MM.1S (cell line): Measurements from ENCODE around the gene NUBP1.
A peak's percentile ranks its signal among the peaks of the same experiment; 100 is the strongest.

Experiments
- DNase-seq: peaks from one replicate; pipeline ENCODE4 v3.0.0-alpha.2; 2015
- H2AFZ ChIP-seq: fragments of 300-600 bp; sonication (generic); 2 replicates; pipeline ENCODE4 v1.6.0; 2016; ENCODE audit warnings: antibody characterized with exemption, low read length
- H3F3A ChIP-seq: fragments of 300-600 bp; sonication (generic); 2 replicates; pipeline ENCODE4 v1.6.1; 2016; ENCODE audit warnings: mild to moderate bottlenecking, antibody characterized with exemption, low read length, moderate library complexity, mixed read lengths; ENCODE audit not compliant: insufficient read depth
- H3K27ac ChIP-seq: fragments of 300-600 bp; sonication (generic); 2 replicates; pipeline ENCODE4 v1.5.1; 2016; ENCODE audit warnings: mild to moderate bottlenecking, low read length
- H3K27me3 ChIP-seq: fragments of 300-600 bp; sonication (generic); replicated peaks from 2 replicates; pipeline ENCODE4 v1.6.0; 2016; ENCODE audit warnings: low read length; ENCODE audit not compliant: insufficient read depth
- H3K36me3 ChIP-seq: fragments of 300-600 bp; sonication (generic); replicated peaks from 2 replicates; pipeline ENCODE4 v1.6.1; 2016; ENCODE audit warnings: mild to moderate bottlenecking, low read length, mixed read lengths; ENCODE audit not compliant: insufficient read depth
- H3K4me1 ChIP-seq: fragments of 300-600 bp; sonication (generic); 2 replicates; pipeline ENCODE4 v1.6.1; 2016; ENCODE audit warnings: low read length, mixed read lengths
- H3K4me2 ChIP-seq: fragments of 300-600 bp; sonication (generic); 2 replicates; pipeline ENCODE4 v1.6.0; 2016; ENCODE audit warnings: low read depth, low read length
- H3K4me3 ChIP-seq: fragments of 300-600 bp; sonication (generic); 2 replicates; pipeline ENCODE4 v1.5.1; 2016; ENCODE audit warnings: low read length, mixed read lengths
- H3K79me2 ChIP-seq: fragments of 300-600 bp; sonication (generic); 2 replicates; pipeline ENCODE4 v1.6.1; 2016; ENCODE audit warnings: mixed run types, low read length, mixed read lengths
- H3K9ac ChIP-seq: fragments of 300-600 bp; sonication (generic); 2 replicates; pipeline ENCODE4 v1.6.1; 2016; ENCODE audit warnings: low read length, mixed read lengths
- H3K9me2 ChIP-seq: fragments of 300-600 bp; sonication (generic); replicated peaks from 2 replicates; pipeline ENCODE4 v1.6.1; 2016; ENCODE audit warnings: mild to moderate bottlenecking, low read length, mixed read lengths; ENCODE audit not compliant: insufficient read depth
- H3K9me3 ChIP-seq: fragments of 300-600 bp; sonication (generic); replicated peaks from 2 replicates; pipeline ENCODE4 v1.6.1; 2016; ENCODE audit warnings: mild to moderate bottlenecking, low read length, mixed read lengths; ENCODE audit not compliant: insufficient read depth
- H4K20me1 ChIP-seq: fragments of 300-600 bp; sonication (generic); 2 replicates; pipeline ENCODE4 v1.6.1; 2016; ENCODE audit warnings: mild to moderate bottlenecking, low read length, moderate library complexity, mixed read lengths; ENCODE audit not compliant: insufficient read depth
- CTCF ChIP-seq: fragments of 300-600 bp; sonication (generic); IDR thresholded peaks from 2 replicates; pipeline ENCODE4 v1.5.1; 2016; ENCODE audit warnings: antibody characterized with exemption, low read length, mixed read lengths
- EZH2 ChIP-seq: fragments of 300-600 bp; sonication (generic); optimal IDR thresholded peaks from 2 replicates; pipeline ENCODE3; 2017; ENCODE audit warnings: low read depth, mild to moderate bottlenecking, antibody characterized with exemption, low read length, mixed read lengths
- EZH2phosphoT487 ChIP-seq: fragments of 300-600 bp; sonication (generic); IDR thresholded peaks from 2 replicates; pipeline ENCODE4 v1.6.1; 2018; ENCODE audit warnings: antibody characterized with exemption, low read length

NUBP1 gene

GRCh38 chr16:10743610-10744369 is at the start of gene NUBP1:
NUBP1 (plus strand) TSS chr16:10743842; CDS start chr16:10743864, 22 bp downstream.
- Histone ChIP-seq H3K36me3 (no peaks in the 10 kb centered on the region), H3K79me2 (peaks cover 16% of the 10 kb centered on the region), H3F3A (peaks cover 3% of the 10 kb centered on the region; the same call in 1 of the 2 replicates), H3K4me1 (0 out of 2 replicates have a peak, but pooled peaks cover 4% of the 10 kb centered on the region), H4K20me1 (no peaks in the 10 kb centered on the region), H3K9me2 (no peaks in the 10 kb centered on the region), H3K27ac (peak within 1 kb of the TSS; percentile 86), H3K4me2 (peak within 1 kb of the TSS; percentile 86), H3K27me3 (no peaks in the 10 kb centered on the region), H3K4me3 (peak within 1 kb of the TSS; percentile 86), H2AFZ (peak within 1 kb of the TSS; percentile 89), H3K9me3 (no peaks in the 10 kb centered on the region), H3K9ac (peak within 1 kb of the TSS; percentile 92)
- TF ChIP-seq EZH2phosphoT487: no peak
- no peak for TF ChIP-seq CTCF
- DNase-seq: peak; percentile 97

GRCh38 chr16:10693889-10694288 is 49.8 kb upstream of the NUBP1 start:
- no peak overlapping the region for H3K9ac ChIP-seq
- H3F3A ChIP-seq: no peaks in the 10 kb centered on the region
- DNase-seq: no peak
- no peak for TF ChIP-seq EZH2phosphoT487
- no peak for TF ChIP-seq CTCF
- no peak for TF ChIP-seq EZH2
- H3K79me2 ChIP-seq: no peaks in the 10 kb centered on the region
- H3K27me3 ChIP-seq: no peaks in the 10 kb centered on the region
- H3K4me2 ChIP-seq: no peak overlapping the region
- H3K4me3 ChIP-seq: no peak overlapping the region
- no peaks in the 10 kb centered on the region for H3K9me2 ChIP-seq
- no peaks in the 10 kb centered on the region for H4K20me1 ChIP-seq
- no peaks in the 10 kb centered on the region for H3K9me3 ChIP-seq
- no peak overlapping the region for H3K27ac ChIP-seq
- no peaks in the 10 kb centered on the region for H3K36me3 ChIP-seq
- H3K4me1 ChIP-seq: no peaks in the 10 kb centered on the region
- no peak overlapping the region for H2AFZ ChIP-seq

- H3K4me2 ChIP-seq: no peak overlapping the region
- H3K9me2 ChIP-seq: no peaks in the 10 kb centered on the region
- H3K4me1 ChIP-seq: no peaks in the 10 kb centered on the region
- H3K9ac ChIP-seq: no peak overlapping the region
- no peak overlapping the region for H2AFZ ChIP-seq
- no peak overlapping the region for H3K27ac ChIP-seq
- no peaks in the 10 kb centered on the region for H4K20me1 ChIP-seq
- H3K4me3 ChIP-seq: no peak overlapping the region
- no peaks in the 10 kb centered on the region for H3F3A ChIP-seq
- H3K9me3 ChIP-seq: no peaks in the 10 kb centered on the region
- TF ChIP-seq EZH2 (no peak), EZH2phosphoT487 (no peak), CTCF (no peak)
- no peaks in the 10 kb centered on the region for H3K36me3 ChIP-seq
- H3K27me3 ChIP-seq: no peaks in the 10 kb centered on the region
- no peak for DNase-seq
- no peaks in the 10 kb centered on the region for H3K79me2 ChIP-seq
Observed at GRCh38 chr16:10694306-10694705, 49.3 kb upstream of the NUBP1 start.
